Measurements from ENCODE around the gene COX6B2.
A peak's percentile ranks its signal among the peaks of the same experiment; 100 is the strongest.

COX6B2 gene

GRCh38 chr19:55341595-55342531 is 12.7 kb downstream of the COX6B2 start:
- Histone ChIP-seq H3K9ac (ENCODE audit: low read length) (no peak overlapping the region), H3K36me3 (replicated peaks; ENCODE audit: insufficient read depth, low read length) (no peaks in the 10 kb centered on the region; the same call in 1 of the 2 replicates), H3K4me2 (ENCODE audit: low read depth, low read length) (peak overlapping the region; percentile 99), H3K79me2 (ENCODE audit: low read length) (peaks cover 24% of the 10 kb centered on the region), H4K20me1 (ENCODE audit: insufficient read depth, low read length) (no peaks in the 10 kb centered on the region), H2AFZ (ENCODE audit: low read length) (no peak overlapping the region), H3K27ac (ENCODE audit: low read length) (no peak overlapping the region), H3F3A (ENCODE audit: insufficient read depth, low read length) (peaks cover 8% of the 10 kb centered on the region; the same call in 1 of the 2 replicates), H3K9me2 (replicated peaks; ENCODE audit: insufficient read depth, low read length) (no peaks in the 10 kb centered on the region), H3K27me3 (replicated peaks; ENCODE audit: insufficient read depth, low read length) (peaks cover 3% of the 10 kb centered on the region), H3K9me3 (replicated peaks; ENCODE audit: insufficient read depth, low read length) (no peaks in the 10 kb centered on the region), H3K4me3 (ENCODE audit: low read length) (peak overlapping the region; percentile 8; the same call in 1 of the 2 replicates), H3K4me1 (ENCODE audit: low read length) (peaks cover 5% of the 10 kb centered on the region; the same call in 1 of the 2 replicates)
- no peak for TF ChIP-seq EZH2 (optimal IDR thresholded peaks at IDR 0.05; ENCODE audit: low read depth, low read length)
- no peak for DNase-seq

GRCh38 chr19:55341171-55341588 is 13.3 kb downstream of the COX6B2 start:
- H3K4me2 ChIP-seq (ENCODE audit: low read depth, low read length): peak overlapping the region; percentile 99
- no peaks in the 10 kb centered on the region for H4K20me1 ChIP-seq (ENCODE audit: insufficient read depth, low read length)
- peak overlapping the region; percentile 83 for H3K27ac ChIP-seq (ENCODE audit: low read length)
- TF ChIP-seq EZH2phosphoT487 (IDR thresholded peaks at IDR 0.05; ENCODE audit: low read length) (no peak), CTCF (IDR thresholded peaks at IDR 0.05; ENCODE audit: low read length) (no peak), EZH2 (optimal IDR thresholded peaks at IDR 0.05; ENCODE audit: low read depth, low read length) (no peak)
- DNase-seq: peak; percentile 67
- H3F3A ChIP-seq (ENCODE audit: insufficient read depth, low read length): peaks cover 8% of the 10 kb centered on the region; the same call in 1 of the 2 replicates
- no peaks in the 10 kb centered on the region for H3K9me3 ChIP-seq (replicated peaks; ENCODE audit: insufficient read depth, low read length)
- peak overlapping the region; percentile 95 for H3K4me3 ChIP-seq (ENCODE audit: low read length)
- H3K4me1 ChIP-seq (ENCODE audit: low read length): peaks cover 5% of the 10 kb centered on the region; the same call in 1 of the 2 replicates
- H3K27me3 ChIP-seq (replicated peaks; ENCODE audit: insufficient read depth, low read length): peaks cover 10% of the 10 kb centered on the region
- peaks cover 24% of the 10 kb centered on the region for H3K79me2 ChIP-seq (ENCODE audit: low read length)
- H3K9ac ChIP-seq (ENCODE audit: low read length): peak overlapping the region; percentile 99
- H3K9me2 ChIP-seq (replicated peaks; ENCODE audit: insufficient read depth, low read length): no peaks in the 10 kb centered on the region
- H3K36me3 ChIP-seq (replicated peaks; ENCODE audit: insufficient read depth, low read length): no peaks in the 10 kb centered on the region; the same call in 1 of the 2 replicates
- H2AFZ ChIP-seq (ENCODE audit: low read length): no peak overlapping the region

DNA sequence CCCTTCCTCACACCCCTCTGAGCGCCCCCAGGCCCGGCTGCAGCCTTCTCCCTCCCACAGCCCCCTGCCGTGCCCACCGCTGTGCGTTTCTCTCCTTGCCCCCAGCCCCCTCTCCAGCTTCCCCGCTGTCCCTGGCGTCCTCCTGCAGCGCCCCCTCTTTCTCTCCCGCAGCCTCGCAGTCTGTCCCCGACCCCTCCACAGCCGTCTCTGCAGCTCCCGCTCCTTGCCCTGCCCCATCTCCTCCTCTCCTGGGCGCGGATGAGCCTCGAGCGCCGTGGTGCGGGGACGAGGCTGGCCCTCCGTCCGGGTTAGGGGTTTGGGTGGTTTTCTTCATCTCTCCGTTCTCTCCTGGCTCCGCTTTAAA is 13.8 kb downstream of the COX6B2 start:
- Histone ChIP-seq H3K9me2 (replicated peaks; ENCODE audit: insufficient read depth, low read length) (no peaks in the 10 kb centered on the region), H3K79me2 (ENCODE audit: low read length) (peaks cover 24% of the 10 kb centered on the region), H2AFZ (ENCODE audit: low read length) (no peak overlapping the region), H3K27ac (ENCODE audit: low read length) (peak overlapping the region; percentile 83), H3K36me3 (replicated peaks; ENCODE audit: insufficient read depth, low read length) (no peaks in the 10 kb centered on the region; the same call in 1 of the 2 replicates), H3K9me3 (replicated peaks; ENCODE audit: insufficient read depth, low read length) (no peaks in the 10 kb centered on the region), H3F3A (ENCODE audit: insufficient read depth, low read length) (peaks cover 8% of the 10 kb centered on the region; the same call in 1 of the 2 replicates), H3K27me3 (replicated peaks; ENCODE audit: insufficient read depth, low read length) (peaks cover 10% of the 10 kb centered on the region), H3K9ac (ENCODE audit: low read length) (peak overlapping the region; percentile 99), H3K4me2 (ENCODE audit: low read depth, low read length) (peak overlapping the region; percentile 99), H4K20me1 (ENCODE audit: insufficient read depth, low read length) (no peaks in the 10 kb centered on the region), H3K4me3 (ENCODE audit: low read length) (peak overlapping the region; percentile 95), H3K4me1 (ENCODE audit: low read length) (peaks cover 5% of the 10 kb centered on the region; the same call in 1 of the 2 replicates)
- DNase-seq: peak; percentile 25
- TF ChIP-seq EZH2 (optimal IDR thresholded peaks at IDR 0.05; ENCODE audit: low read depth, low read length) (no peak), CTCF (IDR thresholded peaks at IDR 0.05; ENCODE audit: low read length) (peak; percentile 49), EZH2phosphoT487 (IDR thresholded peaks at IDR 0.05; ENCODE audit: low read length) (no peak)

Data from MM.1S (cell line).